Psoas muscle (tissue), 8 donors: ENCODE measurements around the gene PFKP. TPM values are rescaled to one million over a fixed set of nuclear protein-coding genes. Genes with fewer than 3 reads are reported as not detected.

Source experiments
- ATAC-seq, 4 donors: fragments of 200-7000 bp; cut with Tn5 transposase; one replicate each; pipeline ENCODE4 v1.9.1; 2020; ENCODE audit warnings: moderate library complexity in 3 of 4, mild to moderate bottlenecking in 2 of 4
- DNase-seq, 2 donors: peaks; one replicate each; pipeline ENCODE4 v3.0.0-alpha.2; 2020
- H3K27ac ChIP-seq: fragments of 200-600 bp; one replicate; pipeline ENCODE4 v1.8.0; 2022
- H3K27me3 ChIP-seq, 3 donors: fragments of 200-600 bp in 1 of 3; one replicate each; pipeline versions ENCODE4 v1.6.1 to v1.8.0; 2013 to 2022; ENCODE audit warnings: low read length in 2 of 3, mild to moderate bottlenecking in 2 of 3, moderate library complexity in 1 of 3; ENCODE audit not compliant: insufficient read depth in 3 of 3
- H3K36me3 ChIP-seq, 2 donors: fragments of 200-600 bp in 1 of 2; one replicate each; pipeline versions ENCODE4 v1.6.1 to v1.8.0; 2013 to 2022; ENCODE audit warnings: low read depth in 1 of 2, mild to moderate bottlenecking in 1 of 2, moderate library complexity in 1 of 2; ENCODE audit not compliant: insufficient read depth in 1 of 2
- H3K4me1 ChIP-seq: fragments of 200-600 bp; one replicate; pipeline ENCODE4 v1.8.0; 2022
- H3K4me3 ChIP-seq: fragments of 200-600 bp; one replicate; pipeline ENCODE4 v1.8.0; 2022; ENCODE audit warnings: mild to moderate bottlenecking
- H3K9me3 ChIP-seq: fragments of 200-600 bp; one replicate; pipeline ENCODE4 v1.8.0; 2022
- WGBS, 3 donors: extraction: QIAGEN DNeasy Blood & Tissue Kit; methylation state at CpG; one replicate each; pipeline versions ENCODE4 v1.1.6 to v1.1.7; 2013; 5-methylcytosine and 5-hydroxymethylcytosine counted together
- intact Hi-C, 2 donors: fragments of 100-400 bp; cut with DNase I; formaldehyde crosslinking; loops; one replicate each; pipeline versions ENCODE4 v1.11.0 to v1.14.2; 2022
- polyA plus RNA-seq, 3 donors: library from polyadenylated mRNA; stranded (reverse); fragments of 200-250 nt; gene quantifications; one replicate each; pipeline ENCODE4 v1.2.3, GENCODE V29; 2013
- total RNA-seq, 4 donors: library from RNA; stranded (reverse); fragmentation: NEBNext Ultra II Directional in 2 of 4; extraction: Animal tissue kit (Norgen Biotek cat#: 25700) in 2 of 4; gene quantifications; one replicate each; pipeline versions ENCODE4 v1.2.1 to v1.2.4, GENCODE V29; 2021 to 2023
- TF ChIP-seq, protein P1 (sequence below): fragments of 200-600 bp; IDR thresholded peaks from one replicate; pipeline ENCODE4 v1.8.0; 2022; ENCODE audit warnings: antibody characterized with exemption
- donor health status: healthy with polysubstance abuse.
- donor health status: DM: no; HTN: no; CAD: no; lungs with moderate emphysema.
- donor health status: Bipolar disorder and iron deficiency.
- donor health status: healthy.
- donor health status: DM: yes; HTN: yes; CAD: no.
- donor health status: DM: no; HTN: no; CAD: no.
- donor health status: DM: no; HTN: no; CAD: no.
- donor health status: DM: yes; HTN: yes; CAD: no.

PFKP gene
- total and polyA plus RNA-seq, 7 donors: 12.2 to 104 (median 33.4) TPM

DNA sequence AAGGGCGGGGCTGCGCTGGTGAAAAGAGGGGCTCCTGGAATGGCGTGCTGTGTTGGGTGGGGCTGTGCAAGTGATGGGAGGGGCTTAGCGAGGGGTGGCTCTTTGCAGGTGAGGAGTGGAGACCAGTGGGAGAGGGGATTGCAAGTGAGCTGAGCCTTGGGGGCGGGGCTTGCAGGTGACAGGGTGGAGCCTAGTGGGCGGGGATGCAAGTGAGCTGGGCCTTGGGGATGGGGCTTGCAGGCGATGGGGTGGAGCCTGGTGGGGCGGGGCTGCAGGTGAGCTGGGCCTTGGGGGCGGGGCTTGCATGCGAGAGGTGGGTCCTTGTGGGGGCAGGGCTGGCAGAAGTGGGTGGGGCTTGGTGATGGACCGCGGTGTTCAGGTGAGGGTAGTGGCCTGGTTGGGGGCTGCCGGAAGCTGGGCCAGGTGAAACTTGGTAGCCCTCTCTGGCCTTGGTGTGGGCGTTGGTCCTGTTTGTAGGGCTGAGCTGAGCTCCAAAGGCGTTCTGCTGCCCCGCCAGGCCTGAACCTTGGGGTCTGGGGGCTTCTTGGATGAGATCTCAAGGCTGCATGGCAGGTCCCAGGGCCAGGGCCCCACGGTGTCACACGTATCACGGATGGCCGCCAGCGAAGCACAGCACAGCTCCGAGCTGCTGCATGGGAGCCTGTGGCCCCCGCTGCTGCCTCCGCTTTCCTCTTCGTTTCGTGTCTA lies 106.0 kb downstream of the PFKP start:
- 45 to 54% (median 48%) methylated on average over 23 to 26 of the region's 26 CpGs for WGBS, 3 donors
- no peaks in the 10 kb centered on the region for H3K9me3 ChIP-seq
- TF ChIP-seq, protein P1, sequence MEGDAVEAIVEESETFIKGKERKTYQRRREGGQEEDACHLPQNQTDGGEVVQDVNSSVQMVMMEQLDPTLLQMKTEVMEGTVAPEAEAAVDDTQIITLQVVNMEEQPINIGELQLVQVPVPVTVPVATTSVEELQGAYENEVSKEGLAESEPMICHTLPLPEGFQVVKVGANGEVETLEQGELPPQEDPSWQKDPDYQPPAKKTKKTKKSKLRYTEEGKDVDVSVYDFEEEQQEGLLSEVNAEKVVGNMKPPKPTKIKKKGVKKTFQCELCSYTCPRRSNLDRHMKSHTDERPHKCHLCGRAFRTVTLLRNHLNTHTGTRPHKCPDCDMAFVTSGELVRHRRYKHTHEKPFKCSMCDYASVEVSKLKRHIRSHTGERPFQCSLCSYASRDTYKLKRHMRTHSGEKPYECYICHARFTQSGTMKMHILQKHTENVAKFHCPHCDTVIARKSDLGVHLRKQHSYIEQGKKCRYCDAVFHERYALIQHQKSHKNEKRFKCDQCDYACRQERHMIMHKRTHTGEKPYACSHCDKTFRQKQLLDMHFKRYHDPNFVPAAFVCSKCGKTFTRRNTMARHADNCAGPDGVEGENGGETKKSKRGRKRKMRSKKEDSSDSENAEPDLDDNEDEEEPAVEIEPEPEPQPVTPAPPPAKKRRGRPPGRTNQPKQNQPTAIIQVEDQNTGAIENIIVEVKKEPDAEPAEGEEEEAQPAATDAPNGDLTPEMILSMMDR: no peak
- H3K4me1 ChIP-seq: peaks cover 5% of the 10 kb centered on the region
- DNase-seq (peak in 1 of 2 donors; percentile 63), ATAC-seq (peak in 1 of 4 donors; percentile 18)
- H3K4me3 ChIP-seq: peak overlapping the region; percentile 91
- H3K36me3 ChIP-seq: peaks cover 0 to 22% of the 10 kb centered on the region in 2 donors
- intact Hi-C loops: no loop called here
- no peak overlapping the region for H3K27ac ChIP-seq
- H3K27me3 ChIP-seq: no peaks in the 10 kb centered on the region

DNA sequence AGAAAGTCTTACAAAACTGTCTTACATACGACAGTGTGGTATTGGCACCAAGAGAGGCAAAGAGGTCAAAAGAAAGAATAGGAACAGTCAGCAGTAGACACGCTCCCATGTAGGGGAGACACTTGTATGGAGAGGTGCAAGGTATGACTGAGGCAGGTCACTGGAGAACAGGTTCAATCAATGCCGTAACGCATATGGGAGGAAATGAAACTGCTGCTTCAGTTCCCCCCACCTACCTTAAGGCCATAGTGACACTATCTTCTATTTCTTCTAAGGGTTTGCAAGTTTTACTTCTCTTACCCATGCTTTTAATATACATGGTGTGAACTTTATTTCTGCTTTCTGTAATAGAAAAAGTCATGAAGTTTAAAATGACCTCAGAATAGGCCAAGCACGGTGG lies 110.7 kb downstream of the PFKP start:
- ATAC-seq: no peak

DNA sequence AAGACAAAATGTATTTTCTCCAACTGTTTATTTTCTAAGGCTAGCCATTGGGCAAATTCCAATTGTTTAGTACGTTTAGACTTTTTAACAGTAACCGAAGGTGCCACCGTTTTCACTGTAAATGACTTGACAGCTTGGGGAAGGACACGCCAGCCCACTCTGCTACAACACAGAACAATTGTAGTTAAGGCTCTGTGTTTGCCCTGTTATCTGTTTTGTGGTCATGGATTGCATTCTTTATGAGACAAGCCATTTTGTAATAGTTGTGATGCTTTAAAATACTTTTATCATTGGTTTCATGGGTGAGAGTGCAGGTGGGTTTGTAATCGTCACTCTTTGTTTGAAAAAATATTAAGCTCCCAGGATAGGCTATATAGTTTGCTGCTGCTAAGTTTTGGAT lies 111.8 kb downstream of the PFKP start:
- Histone ChIP-seq H3K9me3 (no peaks in the 10 kb centered on the region), H3K4me3 (no peak overlapping the region), H3K27me3 (peaks cover 0 to 6% (median 0%) of the 10 kb centered on the region in 3 donors), H3K4me1 (no peaks in the 10 kb centered on the region), H3K27ac (no peak overlapping the region), H3K36me3 (no peaks in the 10 kb centered on the region)
- DNase-seq: no peak
- intact Hi-C loops: no loop called here
- WGBS, 3 donors: 84 to 91% (median 86%) methylated on average over 5 of the region's 5 CpGs
- ATAC-seq: no peak
- TF ChIP-seq, protein P1: no peak

More for the DNA sequence above, 110.7 kb downstream of the PFKP start:
- intact Hi-C loops: no loop called here
- H3K36me3 ChIP-seq: no peaks in the 10 kb centered on the region
- WGBS, 3 donors: 90 to 92% (median 92%) methylated on average over 5 of the region's 5 CpGs
- H3K9me3 ChIP-seq: no peaks in the 10 kb centered on the region
- TF ChIP-seq, protein P1: no peak
- peaks cover 0 to 6% (median 0%) of the 10 kb centered on the region in 3 donors for H3K27me3 ChIP-seq
- H3K4me3 ChIP-seq: no peak overlapping the region
- DNase-seq: no peak
- H3K27ac ChIP-seq: no peak overlapping the region
- H3K4me1 ChIP-seq: no peaks in the 10 kb centered on the region

DNA sequence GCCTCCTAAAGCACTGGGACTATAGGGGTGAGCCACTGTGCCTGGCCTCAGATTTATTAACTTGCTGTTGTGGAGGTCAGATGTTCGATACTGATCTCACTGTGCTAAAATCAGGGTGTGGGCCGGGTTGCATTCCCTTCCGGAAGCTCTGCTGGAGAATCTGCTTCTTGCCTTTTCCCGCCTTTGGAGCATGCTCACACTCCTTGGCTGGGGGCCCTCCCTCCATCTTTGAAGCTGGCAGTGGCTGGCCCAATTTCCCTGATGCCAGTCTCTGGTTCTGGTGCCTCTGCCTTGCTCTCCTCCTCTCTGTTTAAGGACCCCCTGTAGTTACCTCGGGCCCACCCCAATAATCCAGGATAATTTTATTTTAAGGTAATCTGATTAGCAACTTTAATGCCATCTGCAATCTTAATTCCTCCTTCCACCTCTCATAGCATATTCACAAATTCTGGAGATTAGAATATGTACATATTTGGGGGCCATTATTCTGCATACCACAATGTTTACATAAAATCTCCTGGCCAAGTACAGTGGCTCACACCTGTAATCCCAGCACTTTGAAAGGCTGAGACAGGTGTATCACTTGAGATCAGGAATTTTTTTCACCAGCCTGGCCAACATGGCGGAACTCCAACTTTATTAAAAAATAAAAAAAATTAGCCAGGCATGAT lies 113.1 kb downstream of the PFKP start:
- H3K4me3 ChIP-seq: no peak overlapping the region
- H3K4me1 ChIP-seq: no peaks in the 10 kb centered on the region
- no peak overlapping the region for H3K27ac ChIP-seq
- TF ChIP-seq, protein P1: no peak
- 82 to 90% (median 90%) methylated on average over 6 of the region's 6 CpGs for WGBS, 3 donors
- no peaks in the 10 kb centered on the region for H3K36me3 ChIP-seq
- intact Hi-C loops: no loop called here
- H3K27me3 ChIP-seq: peaks cover 0 to 6% (median 0%) of the 10 kb centered on the region in 3 donors
- ATAC-seq: no peak
- no peaks in the 10 kb centered on the region for H3K9me3 ChIP-seq
- DNase-seq: no peak
